ENCODE measurements around the gene UNK. TPM values are rescaled to one million over a fixed set of nuclear protein-coding genes. Genes with fewer than 3 reads are reported as not detected.

The UNK gene
- polyA plus RNA-seq, 3 donors = 28.5 to 32.3 (median 32.0) TPM

GRCh38 chr17:75830164-75831031, 45.8 kb downstream of the UNK start:
- DNase-seq (ENCODE audit: low read depth in 3 of 3, low spot score in 2 of 3) = no peak

GRCh38 chr17:75831032-75831571, 46.5 kb downstream of the UNK start:
- no peak for DNase-seq (ENCODE audit: low read depth in 3 of 3, low spot score in 2 of 3)

GRCh38 chr17:75832164-75832651, 47.6 kb downstream of the UNK start:
- no peak for DNase-seq (ENCODE audit: low read depth in 3 of 3, low spot score in 2 of 3)

GRCh38 chr17:75832652-75833400, 48.2 kb downstream of the UNK start:
- DNase-seq (ENCODE audit: low read depth in 3 of 3, low spot score in 2 of 3) = no peak

GRCh38 chr17:75834279-75834920, 49.8 kb downstream of the UNK start:
- no peak for DNase-seq (ENCODE audit: low read depth in 3 of 3, low spot score in 2 of 3)

- DNase-seq (ENCODE audit: low read depth in 3 of 3, low spot score in 2 of 3) = no peak
These were observed 50.5 kb downstream of the UNK start for GRCh38 chr17:75834928-75835653.

GRCh38 chr17:75835654-75835987, 51.0 kb downstream of the UNK start:
- no peak for DNase-seq (ENCODE audit: low read depth in 3 of 3, low spot score in 2 of 3)

- DNase-seq (ENCODE audit: low read depth in 3 of 3, low spot score in 2 of 3) = no peak
These were observed 52.0 kb downstream of the UNK start for GRCh38 chr17:75836605-75837004.

- no peak for DNase-seq (ENCODE audit: low read depth in 3 of 3, low spot score in 2 of 3)
These were observed 53.3 kb downstream of the UNK start for GRCh38 chr17:75837899-75838298.

- no peak for DNase-seq (ENCODE audit: low read depth in 3 of 3, low spot score in 2 of 3)
These were observed 53.8 kb downstream of the UNK start for GRCh38 chr17:75838410-75838809.

- no peak for DNase-seq (ENCODE audit: low read depth in 3 of 3, low spot score in 2 of 3)
These were observed 55.6 kb downstream of the UNK start for GRCh38 chr17:75839942-75840798.

GRCh38 chr17:75840799-75841164, 56.2 kb downstream of the UNK start:
- no peak for DNase-seq (ENCODE audit: low read depth in 3 of 3, low spot score in 2 of 3)

GRCh38 chr17:75842411-75842810, 57.8 kb downstream of the UNK start:
- DNase-seq (ENCODE audit: low read depth in 3 of 3, low spot score in 2 of 3) = no peak

- DNase-seq (ENCODE audit: low read depth in 3 of 3, low spot score in 2 of 3) = no peak
These were observed 58.5 kb downstream of the UNK start for GRCh38 chr17:75842963-75843576.

GRCh38 chr17:75843577-75844529, 59.2 kb downstream of the UNK start, which contains the start of gene UNC13D:
Gene UNC13D, minus strand, starts transcription at chr17:75844404. Its CDS starts 67 bp downstream, at chr17:75844337.
- no peak for DNase-seq (ENCODE audit: low read depth in 3 of 3, low spot score in 2 of 3)

GRCh38 chr17:75844530-75845057, 60.0 kb downstream of the UNK start:
- no peak for DNase-seq (ENCODE audit: low read depth in 3 of 3, low spot score in 2 of 3)

GRCh38 chr17:75845058-75845711, 60.6 kb downstream of the UNK start:
- DNase-seq (ENCODE audit: low read depth in 3 of 3, low spot score in 2 of 3) = peak in 1 of 3 donors; percentile 46

All from right renal cortex interstitium (tissue), 3 donors.